Astrocyte (in vitro differentiated cells and primary cell): ENCODE data around the gene USP35. TPM values are rescaled to one million over a fixed set of nuclear protein-coding genes. Genes with fewer than 3 reads are reported as not detected.

ENCODE experiments used
- DNase-seq: peaks from one replicate; pipeline ENCODE4 v3.0.0-alpha.2; 2010; ENCODE audit warnings: low read depth
- FAIRE-seq: peaks from 2 replicates; lab custom pipeline; 2011; peaks lifted over from hg19 to GRCh38; lab: Jason Lieb, UNC
- H2AFZ ChIP-seq: 2 replicates; pipeline ENCODE4 v1.6.0; 2012; ENCODE audit warnings: low read depth, low read length, inconsistent platforms
- H3K27ac ChIP-seq: 2 replicates; pipeline ENCODE4 v1.5.1; 2011; ENCODE audit warnings: low read depth, low read length, inconsistent platforms
- H3K27me3 ChIP-seq: 2 replicates; pipeline ENCODE4 v1.6.0; 2011; ENCODE audit warnings: low read length, inconsistent platforms; ENCODE audit not compliant: insufficient read depth
- H3K36me3 ChIP-seq: 2 replicates; pipeline ENCODE4 v1.5.1; 2011; ENCODE audit warnings: low read length, inconsistent platforms; ENCODE audit not compliant: insufficient read depth
- H3K4me1 ChIP-seq: 2 replicates; pipeline ENCODE4 v1.5.1; 2011; ENCODE audit warnings: low read length, inconsistent platforms; ENCODE audit not compliant: insufficient read depth
- H3K4me2 ChIP-seq: 2 replicates; pipeline ENCODE4 v1.6.0; 2012; ENCODE audit warnings: low read length, inconsistent platforms
- H3K4me3 ChIP-seq: 2 replicates; pipeline ENCODE4 v1.5.1; 2011; ENCODE audit warnings: low read depth, mild to moderate bottlenecking, low read length, inconsistent platforms; ENCODE audit not compliant: insufficient read depth
- H3K79me2 ChIP-seq: 2 replicates; pipeline ENCODE4 v1.6.0; 2012; ENCODE audit warnings: mild to moderate bottlenecking, low read length, inconsistent platforms; ENCODE audit not compliant: insufficient read depth
- H3K9ac ChIP-seq: 2 replicates; pipeline ENCODE4 v1.6.0; 2012; ENCODE audit warnings: mild to moderate bottlenecking, low read length, inconsistent platforms
- H3K9me3 ChIP-seq: 2 replicates; pipeline ENCODE4 v1.5.1; 2012; ENCODE audit warnings: low read depth, mild to moderate bottlenecking, low read length, inconsistent platforms; ENCODE audit not compliant: insufficient read depth
- H4K20me1 ChIP-seq: 2 replicates; pipeline ENCODE4 v1.6.0; 2012; ENCODE audit warnings: low read length, inconsistent platforms; ENCODE audit not compliant: insufficient read depth
- H3K27ac Mint-ChIP-seq: one replicate; pipeline ENCODE4 v1.8.0; 2021; ENCODE audit warnings: mild to moderate bottlenecking, mixed read lengths; ENCODE audit not compliant: unreplicated experiment
- H3K27me3 Mint-ChIP-seq: one replicate; pipeline ENCODE4 v1.8.0; 2021; ENCODE audit warnings: low read depth, mixed read lengths; ENCODE audit not compliant: unreplicated experiment
- H3K36me3 Mint-ChIP-seq: one replicate; pipeline ENCODE4 v1.8.0; 2021; ENCODE audit warnings: low read depth, mixed read lengths; ENCODE audit not compliant: unreplicated experiment
- H3K4me1 Mint-ChIP-seq: one replicate; pipeline ENCODE4 v1.8.0; 2021; ENCODE audit warnings: low read depth, mixed read lengths; ENCODE audit not compliant: unreplicated experiment
- H3K4me3 Mint-ChIP-seq: one replicate; pipeline ENCODE4 v1.8.0; 2021; ENCODE audit warnings: mild to moderate bottlenecking, moderate library complexity, mixed read lengths; ENCODE audit not compliant: unreplicated experiment
- H3K9me3 Mint-ChIP-seq: one replicate; pipeline ENCODE4 v1.8.0; 2021; ENCODE audit warnings: mild to moderate bottlenecking, mixed read lengths; ENCODE audit not compliant: unreplicated experiment
- CTCF ChIP-seq: IDR thresholded peaks from 2 replicates; pipeline ENCODE4 v1.5.1; 2011; ENCODE audit warnings: low read depth, mild to moderate bottlenecking, inconsistent platforms, low read length, moderate library complexity; ENCODE audit not compliant: insufficient read depth
- EZH2 ChIP-seq: IDR thresholded peaks from 2 replicates; pipeline ENCODE4 v1.6.1; 2012; ENCODE audit warnings: mild to moderate bottlenecking, low read length, inconsistent platforms; ENCODE audit not compliant: insufficient read depth
- total RNA-seq: library from RNA; stranded (reverse); gene quantifications from 2 replicates; pipeline ENCODE4 v1.2.1, GENCODE V29; 2021

The USP35 gene
- total RNA-seq, 1 donor from 2014 or later = 16.2 TPM

- H3K27ac ChIP-seq = no peak overlapping the region
- H3K36me3 ChIP-seq = peaks cover 3% of the 10 kb centered on the region
- FAIRE-seq (no peak), DNase-seq (no peak)
- no peak overlapping the region for H2AFZ ChIP-seq
- Mint-ChIP-seq H3K36me3 (peaks cover 41% of the 10 kb centered on the region), H3K27me3 (no peaks in the 10 kb centered on the region), H3K27ac (no peak overlapping the region), H3K4me3 (no peak overlapping the region), H3K9me3 (peaks cover 4% of the 10 kb centered on the region), H3K4me1 (peaks cover 9% of the 10 kb centered on the region)
- H3K4me3 ChIP-seq = no peak overlapping the region
- H3K9me3 ChIP-seq = no peaks in the 10 kb centered on the region
- H3K79me2 ChIP-seq = peaks cover 17% of the 10 kb centered on the region
- no peak overlapping the region for H3K9ac ChIP-seq
- TF ChIP-seq CTCF (no peak), EZH2 (no peak)
- H3K4me2 ChIP-seq = no peak overlapping the region
- H4K20me1 ChIP-seq = peaks cover 31% of the 10 kb centered on the region
- H3K4me1 ChIP-seq = no peaks in the 10 kb centered on the region
- H3K27me3 ChIP-seq = no peaks in the 10 kb centered on the region
These were observed 25.0 kb downstream of the USP35 start for GRCh38 chr11:78213526-78214330.

GRCh38 chr11:78214331-78215194 lies 25.8 kb downstream of the USP35 start:
- Histone ChIP-seq H3K4me1 (no peaks in the 10 kb centered on the region), H3K36me3 (peaks cover 3% of the 10 kb centered on the region), H3K27ac (no peak overlapping the region), H4K20me1 (peaks cover 25% of the 10 kb centered on the region), H2AFZ (no peak overlapping the region), H3K9ac (no peak overlapping the region), H3K79me2 (peaks cover 17% of the 10 kb centered on the region), H3K4me3 (no peak overlapping the region), H3K27me3 (no peaks in the 10 kb centered on the region), H3K4me2 (no peak overlapping the region), H3K9me3 (no peaks in the 10 kb centered on the region)
- H3K27me3 Mint-ChIP-seq = no peaks in the 10 kb centered on the region
- H3K36me3 Mint-ChIP-seq = peaks cover 39% of the 10 kb centered on the region
- H3K4me1 Mint-ChIP-seq = peaks cover 9% of the 10 kb centered on the region
- no peak overlapping the region for H3K27ac Mint-ChIP-seq
- no peak overlapping the region for H3K4me3 Mint-ChIP-seq
- no peak for TF ChIP-seq EZH2
- TF ChIP-seq CTCF = no peak
- DNase-seq (no peak), FAIRE-seq (no peak)
- H3K9me3 Mint-ChIP-seq = peaks cover 4% of the 10 kb centered on the region
